HepG2 (cell line): ENCODE data around the gene RAB24. TPM values are rescaled to one million over a fixed set of nuclear protein-coding genes. Genes with fewer than 3 reads are reported as not detected.

ENCODE experiments used
- AKAP8 ChIP-seq: sonication (generic); formaldehyde crosslinking; IDR thresholded peaks from 2 replicates; pipeline ENCODE4 v1.5.1; 2020; ENCODE audit warnings: mild to moderate bottlenecking, missing genetic modification reagents
- BATF2 ChIP-seq: sonication (generic); formaldehyde crosslinking; IDR thresholded peaks from 2 replicates; pipeline ENCODE4 v1.8.0; 2022; ENCODE audit warnings: mild to moderate bottlenecking, missing genetic modification reagents, moderate library complexity
- BRD4 ChIP-seq: sonication (generic); formaldehyde crosslinking; IDR thresholded peaks from 2 replicates; pipeline ENCODE4 v1.4.0; 2020; ENCODE audit warnings: missing genetic modification reagents
- CC2D1A ChIP-seq: sonication (generic); formaldehyde crosslinking; IDR thresholded peaks from 2 replicates; pipeline ENCODE4 v1.8.1; 2023; ENCODE audit warnings: mild to moderate bottlenecking, missing genetic modification reagents
- FOXA3 ChIP-seq: IDR thresholded peaks from 2 replicates; pipeline ENCODE4 v1.6.1; 2016; ENCODE audit warnings: missing genetic modification reagents, missing compliant biosample characterization
- FOXJ3 ChIP-seq: sonication (generic); formaldehyde crosslinking; IDR thresholded peaks from 2 replicates; pipeline ENCODE4 v1.4.0; 2020; ENCODE audit warnings: missing genetic modification reagents, mild to moderate bottlenecking, borderline replicate concordance
- HNF1B ChIP-seq: sonication (generic); formaldehyde crosslinking; IDR thresholded peaks from 2 replicates; pipeline ENCODE4 v1.5.1; 2020; ENCODE audit warnings: mild to moderate bottlenecking, moderate library complexity, missing genetic modification reagents
- NCOA1 ChIP-seq: sonication (generic); formaldehyde crosslinking; IDR thresholded peaks from 2 replicates; pipeline ENCODE4 v1.9.0; 2021; ENCODE audit warnings: missing genetic modification reagents
- NCOA2 ChIP-seq: sonication (generic); formaldehyde crosslinking; IDR thresholded peaks from 2 replicates; pipeline ENCODE4 v1.8.0; 2022; ENCODE audit warnings: inconsistent platforms
- PHF8 ChIP-seq: sonication (generic); formaldehyde crosslinking; IDR thresholded peaks from 2 replicates; pipeline ENCODE4 v1.5.0; 2020; ENCODE audit warnings: missing genetic modification reagents
- POLR2A ChIP-seq, 2 experiments: IDR thresholded peaks; 2 replicates each; pipeline ENCODE4 v1.6.1; 2011; ENCODE audit warnings: low read depth in 2 of 2, low read length in 2 of 2, mild to moderate bottlenecking in 1 of 2, moderate library complexity in 1 of 2; ENCODE audit not compliant: insufficient read depth in 1 of 2
- PRMT3 ChIP-seq: sonication (generic); formaldehyde crosslinking; IDR thresholded peaks from 2 replicates; pipeline ENCODE4 v1.8.1; 2022; ENCODE audit warnings: low read depth, mild to moderate bottlenecking, moderate library complexity, missing genetic modification reagents, borderline replicate concordance
- SNAPC5 ChIP-seq: sonication (generic); formaldehyde crosslinking; IDR thresholded peaks from 2 replicates; pipeline ENCODE4 v1.8.1; 2023; ENCODE audit warnings: mild to moderate bottlenecking, missing genetic modification reagents, borderline replicate concordance
- STAG1 ChIP-seq: sonication (generic); formaldehyde crosslinking; IDR thresholded peaks from 2 replicates; pipeline ENCODE4 v1.4.0; 2020; ENCODE audit warnings: missing genetic modification reagents
- TFAP4 ChIP-seq: sonication (generic); IDR thresholded peaks from 2 replicates; pipeline ENCODE4 v1.6.1; 2016; ENCODE audit warnings: low read depth, borderline replicate concordance
- U2AF2 ChIP-seq: fragments of 200-400 bp; formaldehyde crosslinking; IDR thresholded peaks from 2 replicates; pipeline ENCODE4 v1.6.1; 2017; ENCODE audit warnings: low read depth, mild to moderate bottlenecking, low read length
- UBTF ChIP-seq: sonication (generic); formaldehyde crosslinking; IDR thresholded peaks from 2 replicates; pipeline ENCODE4 v1.4.0; 2020; ENCODE audit warnings: mild to moderate bottlenecking, missing genetic modification reagents
- YEATS4 ChIP-seq: sonication (generic); formaldehyde crosslinking; IDR thresholded peaks from 2 replicates; pipeline ENCODE4 v1.4.0; 2020; ENCODE audit warnings: missing genetic modification reagents, borderline replicate concordance
- ZMYM4 ChIP-seq: sonication (generic); formaldehyde crosslinking; IDR thresholded peaks from 2 replicates; pipeline ENCODE4 v1.8.1; 2023; ENCODE audit warnings: mild to moderate bottlenecking, missing genetic modification reagents
- ZNF687 ChIP-seq: sonication (generic); formaldehyde crosslinking; IDR thresholded peaks from 2 replicates; pipeline ENCODE4 v1.5.1; 2020; ENCODE audit warnings: mild to moderate bottlenecking, missing genetic modification reagents, moderate library complexity
- ZNF891 ChIP-seq: sonication (generic); formaldehyde crosslinking; IDR thresholded peaks from 2 replicates; pipeline ENCODE4 v1.5.0; 2020; ENCODE audit warnings: mild to moderate bottlenecking, missing genetic modification reagents
- polyA plus RNA-seq, 8 experiments: library from polyadenylated mRNA; depleted of rRNA in 3 of 8; stranded (reverse) in 7 of 8; unstranded in 1 of 8; fragments of >200 nt; fragmentation: Illumina TruSeq in 4 of 8; extraction: Trizol in 4 of 8; gene quantifications; 2 replicates each; pipeline versions ENCODE4 v1.2.1 to v1.2.3, GENCODE V29; 2011 to 2016; ENCODE audit warnings: low read depth in 4 of 8, missing spikeins in 1 of 8, mixed read lengths in 1 of 8; ENCODE audit not compliant: insufficient read depth in 1 of 8
- total RNA-seq, 5 experiments: library from RNA; depleted of rRNA; stranded (reverse); fragments of >200 nt; fragmentation: Illumina TruSeq; extraction: Trizol; gene quantifications; 2 replicates each; pipeline ENCODE4 v1.2.3, GENCODE V29; 2016; ENCODE audit warnings: low read depth in 1 of 5

Gene RAB24
- total and polyA plus RNA-seq, 2 of the 13 experiments (the other 11 are each of a cell fraction or from before 2014, with no cell fraction given): 22.9 to 63.7 TPM

GRCh38 chr5:177312649-177313181, 9.2 kb upstream of the RAB24 start (continued):
- TF ChIP-seq NCOA1 (CRISPR knock-in tag) (0 out of 2 replicates have a peak, but pooled peaks have one; percentile 8), FOXJ3 (CRISPR knock-in tag) (no peak), NCOA2 (CRISPR knock-in tag) (no peak), YEATS4 (CRISPR knock-in tag) (no peak), CC2D1A (CRISPR knock-in tag) (0 out of 2 replicates have a peak, but pooled peaks have one; percentile 10), U2AF2 (no peak), PHF8 (CRISPR knock-in tag) (no peak), ZNF891 (CRISPR knock-in tag) (peak; percentile 67; the same call in 1 of the 2 replicates), ZNF687 (CRISPR knock-in tag) (peak; percentile 58; the same call in 1 of the 2 replicates), ZMYM4 (no peak), AKAP8 (CRISPR knock-in tag) (no peak), BRD4 (CRISPR knock-in tag) (0 out of 2 replicates have a peak, but pooled peaks have one; percentile 66), STAG1 (CRISPR knock-in tag) (0 out of 2 replicates have a peak, but pooled peaks have one; percentile 3), HNF1B (CRISPR knock-in tag) (0 out of 2 replicates have a peak, but pooled peaks have one; percentile 21), TFAP4 (peak; percentile 63; the same call in 1 of the 2 replicates), FOXA3 (no peak), SNAPC5 (no peak), POLR2A (IDR thresholded peaks at IDR 0.05; ENCODE audit: insufficient read depth in 1 of 2, low read depth in 2 of 2, low read length in 2 of 2) (no peak), BATF2 (0 out of 2 replicates have a peak, but pooled peaks have one; percentile 1), PRMT3 (0 out of 2 replicates have a peak, but pooled peaks have one; percentile 9), UBTF (CRISPR knock-in tag) (peak; percentile 28; the same call in 1 of the 2 replicates)
